ENCODE data around the gene RACGAP1.

Gene RACGAP1

DNA sequence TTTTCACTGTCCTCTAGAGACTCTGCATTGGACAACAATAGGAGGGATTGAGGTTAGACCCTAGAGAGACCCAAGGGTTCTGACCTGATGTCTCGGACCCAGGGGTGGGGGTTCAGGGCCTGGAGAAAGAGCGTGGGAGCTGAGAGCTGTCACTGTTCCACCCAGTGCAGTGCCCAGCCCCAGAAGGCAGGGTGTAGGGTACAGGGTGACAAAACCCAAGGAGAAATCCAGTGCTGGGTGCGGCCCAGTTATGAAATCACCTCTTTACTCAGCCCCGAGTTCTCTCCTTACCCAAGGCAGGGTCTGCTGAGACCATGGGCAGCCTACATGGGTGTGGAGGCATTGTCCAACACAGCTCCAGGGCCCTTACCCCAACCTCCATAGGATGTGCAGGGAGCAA, 72.1 kb downstream of the RACGAP1 start:
- DNase-seq = no peak

GRCh38 chr12:49952391-49953055, 72.8 kb downstream of the RACGAP1 start:
- no peak for DNase-seq

- DNase-seq = no peak
These were observed 73.7 kb downstream of the RACGAP1 start for GRCh38 chr12:49951411-49952240.

DNA sequence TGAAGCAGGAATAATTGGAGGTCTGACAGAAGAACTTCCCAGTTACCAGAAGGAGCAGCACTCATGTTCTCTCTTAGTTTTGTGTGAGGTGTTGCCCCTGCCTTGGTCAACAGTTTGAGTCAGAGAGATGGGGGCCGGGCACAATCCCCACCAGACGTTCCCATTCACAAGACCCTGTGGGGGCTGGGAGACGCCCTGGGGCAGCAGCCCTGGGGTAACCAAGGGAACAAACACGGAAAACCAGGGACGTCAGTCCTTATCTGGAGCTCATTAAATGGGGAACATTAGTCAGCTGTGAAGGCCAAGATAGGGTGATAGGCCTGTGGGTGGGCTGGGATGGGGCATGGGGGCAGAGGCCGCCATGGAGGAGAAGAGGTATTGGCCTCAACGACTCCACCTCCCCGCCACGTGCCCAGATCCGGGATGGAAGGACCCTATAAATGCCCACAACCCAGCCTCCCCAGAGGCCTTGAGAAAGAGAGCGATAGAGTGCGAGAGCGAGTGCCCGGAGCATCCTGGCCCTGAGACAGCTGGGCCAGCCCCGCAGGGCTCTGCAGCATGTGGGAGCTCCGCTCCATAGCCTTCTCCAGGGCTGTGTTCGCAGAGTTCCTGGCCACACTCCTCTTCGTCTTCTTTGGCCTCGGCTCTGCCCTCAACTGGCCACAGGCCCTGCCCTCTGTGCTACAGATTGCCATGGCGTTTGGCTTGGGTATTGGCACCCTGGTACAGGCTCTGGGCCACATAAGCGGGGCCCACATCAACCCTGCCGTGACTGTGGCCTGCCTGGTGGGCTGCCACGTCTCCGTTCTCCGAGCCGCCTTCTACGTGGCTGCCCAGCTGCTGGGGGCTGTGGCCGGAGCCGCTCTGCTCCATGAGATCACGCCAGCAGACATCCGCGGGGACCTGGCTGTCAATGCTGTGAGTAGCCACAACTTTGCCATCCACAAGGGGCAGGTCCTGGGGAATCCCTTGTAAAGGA, 74.7 kb downstream of the RACGAP1 start, which contains the start of gene AQP2:
TSS of gene AQP2 (plus strand) at position 465 of the 979 bp plus-strand sequence. CDS start at position 559, 94 bp downstream.
- DNase-seq = no peak

GRCh38 chr12:49949866-49950265, 75.4 kb downstream of the RACGAP1 start:
- no peak for DNase-seq

- no peak for DNase-seq
These were observed 76.1 kb downstream of the RACGAP1 start for GRCh38 chr12:49948866-49949845.

- DNase-seq = no peak
These were observed 77.6 kb downstream of the RACGAP1 start for GRCh38 chr12:49947593-49948226.

DNA sequence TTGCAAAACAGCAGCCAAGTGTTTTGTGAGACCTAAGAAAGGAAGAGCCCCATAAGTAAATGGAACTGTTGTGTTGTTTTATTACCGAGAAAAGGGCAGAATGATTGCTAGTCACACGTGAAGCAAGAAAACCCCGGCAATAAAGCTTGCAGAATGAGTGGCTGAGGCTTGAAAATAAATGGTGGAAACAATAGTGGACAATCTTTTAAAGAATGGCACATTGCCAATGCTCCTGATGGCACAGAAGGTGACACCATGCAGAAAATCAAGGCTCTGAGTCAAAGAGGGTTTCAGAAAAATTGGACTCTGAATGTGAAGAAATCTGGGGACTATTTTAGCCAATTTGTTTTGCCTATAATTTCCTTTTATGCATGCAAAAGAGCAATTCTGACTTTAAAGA, 78.8 kb downstream of the RACGAP1 start:
- DNase-seq = no peak

DNA sequence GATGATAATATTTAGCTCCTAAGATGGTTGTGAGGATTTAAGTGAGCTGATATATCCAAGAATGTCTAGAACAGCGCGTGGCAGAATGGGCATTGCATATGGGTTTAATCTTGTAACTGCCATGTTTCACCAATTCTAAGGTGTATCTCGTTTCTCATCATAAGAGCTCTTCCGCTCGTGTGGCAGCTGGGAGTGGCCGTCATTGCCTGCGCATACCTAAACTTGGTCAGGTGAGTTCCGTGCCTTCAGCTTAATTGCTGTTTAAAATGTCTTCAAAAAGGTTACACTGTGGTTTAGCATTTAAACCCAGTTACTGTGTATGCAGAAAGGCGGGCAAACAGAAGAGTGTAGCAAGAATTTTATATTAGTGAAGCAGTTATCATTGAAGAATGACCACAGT, 79.2 kb downstream of the RACGAP1 start:
- no peak for DNase-seq

DNA sequence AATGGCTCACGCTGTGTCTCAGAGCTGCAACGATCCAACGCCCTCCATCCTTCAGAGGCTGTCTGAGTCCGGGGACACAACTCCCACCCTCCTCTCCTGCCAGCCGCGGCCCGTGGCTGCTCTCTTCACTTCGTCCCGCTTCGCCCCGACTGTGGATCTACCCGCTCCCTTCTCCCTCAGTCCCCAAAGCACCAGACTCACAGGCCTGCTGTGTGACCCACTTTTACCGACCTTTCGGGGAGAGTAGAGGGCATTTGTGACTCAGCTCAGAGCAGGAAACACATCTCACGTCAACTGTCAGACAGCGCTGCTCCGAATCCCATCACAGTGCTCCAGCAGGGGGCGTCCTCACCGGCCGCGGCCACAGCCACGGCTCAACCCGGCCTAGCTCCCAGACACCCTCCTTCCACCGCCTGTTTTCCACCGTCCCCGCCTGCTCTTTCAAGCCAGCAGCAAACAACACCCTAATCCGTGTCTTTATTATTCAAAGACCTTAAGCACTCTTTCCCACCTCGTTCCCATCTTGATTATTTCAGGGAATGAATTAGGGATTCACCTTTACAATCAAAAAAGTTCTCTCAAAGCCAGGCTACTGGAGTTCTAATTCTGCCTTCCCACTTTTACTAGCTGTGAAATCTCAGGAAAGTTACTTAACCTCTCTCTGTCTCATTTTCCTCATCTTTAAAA, 79.8 kb downstream of the RACGAP1 start:
- DNase-seq = no peak

GRCh38 chr12:49944718-49945117, 80.6 kb downstream of the RACGAP1 start:
- no peak for DNase-seq

- DNase-seq = no peak
These were observed 81.2 kb downstream of the RACGAP1 start for GRCh38 chr12:49944046-49944445.

DNA sequence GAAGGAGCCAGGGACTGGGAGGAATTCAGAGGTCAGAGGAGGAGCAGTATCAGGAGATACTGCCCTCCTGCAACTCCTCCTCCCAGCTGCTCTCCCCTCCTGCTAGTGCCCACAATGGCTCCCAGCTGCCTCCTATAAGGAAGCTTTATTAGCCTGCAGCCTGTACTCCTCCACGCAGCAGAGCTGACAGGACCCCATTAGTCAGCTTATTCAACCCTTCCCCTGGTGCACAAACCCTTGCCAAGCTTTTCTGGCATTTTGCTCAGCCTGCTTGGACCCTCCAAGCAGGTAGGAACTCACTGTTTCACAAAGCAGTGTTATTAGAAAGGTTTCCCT, 81.7 kb downstream of the RACGAP1 start:
- DNase-seq = no peak

- no peak for DNase-seq
These were observed 82.2 kb downstream of the RACGAP1 start for GRCh38 chr12:49942921-49943624.

- no peak for DNase-seq
These were observed 82.8 kb downstream of the RACGAP1 start for GRCh38 chr12:49942512-49942893.

DNA sequence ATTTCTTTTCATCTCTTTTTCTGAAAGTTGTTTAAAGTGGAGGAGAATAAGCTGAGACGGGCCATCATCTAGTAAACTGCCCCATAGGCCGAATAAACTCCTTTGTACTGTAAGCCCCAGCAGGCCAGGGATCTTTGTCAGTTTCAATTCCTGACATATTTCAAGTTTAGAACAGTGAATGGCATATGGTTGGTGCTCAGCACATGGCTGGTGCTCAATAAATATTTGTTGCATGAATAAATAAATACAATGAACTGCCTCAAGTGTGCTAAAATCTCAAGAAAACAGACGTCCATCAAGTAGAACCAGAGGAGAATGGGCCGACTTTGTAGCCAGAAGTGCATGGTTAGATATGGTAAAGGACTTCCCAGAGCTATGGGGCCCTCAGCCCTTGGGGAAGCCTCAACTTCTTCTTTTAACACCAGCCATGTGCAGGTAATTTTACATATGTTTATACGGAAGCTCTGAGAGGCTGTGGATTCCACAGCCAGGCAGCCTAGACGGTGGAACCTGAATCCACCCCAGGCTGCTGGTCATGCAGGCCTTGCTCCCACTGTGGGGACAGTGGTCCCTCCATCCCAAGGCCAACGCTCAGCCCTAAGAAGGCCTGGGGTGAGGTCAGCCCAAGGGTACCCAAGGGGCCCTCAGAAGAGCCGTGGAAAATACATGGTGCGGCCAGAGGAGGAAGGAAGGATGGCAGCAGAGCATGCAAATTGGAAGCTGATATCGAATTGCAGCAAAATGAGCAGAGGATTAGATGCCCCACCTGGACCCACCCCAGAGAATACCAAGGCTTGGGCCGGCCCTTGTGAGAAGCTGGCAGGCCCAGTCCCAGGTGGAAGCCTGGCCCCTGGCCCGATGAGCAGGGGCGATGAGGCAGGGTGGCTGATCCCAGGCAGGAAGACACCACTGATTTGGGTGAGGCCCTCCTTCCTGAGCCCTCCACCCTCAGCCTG, 83.5 kb downstream of the RACGAP1 start:
- DNase-seq = no peak

DNA sequence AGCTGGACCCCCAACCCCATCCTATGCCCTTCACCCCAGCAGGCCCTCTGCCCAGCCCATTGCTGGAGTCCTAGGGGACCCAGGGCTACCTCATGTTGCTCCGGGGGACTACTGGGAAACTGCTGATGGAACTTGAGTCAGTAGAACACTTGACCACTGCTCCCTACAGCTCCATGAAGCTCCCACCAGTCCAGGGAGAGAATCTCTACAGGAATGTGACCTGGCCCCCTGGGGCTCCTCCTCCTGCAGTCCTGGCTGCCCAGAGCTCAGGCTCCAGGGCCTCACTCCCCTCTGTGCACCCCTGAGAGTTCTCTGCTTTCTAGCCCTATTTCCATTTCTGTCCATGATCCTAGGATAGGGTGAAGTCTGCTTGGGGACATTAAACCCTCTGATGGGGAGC, 85.6 kb downstream of the RACGAP1 start:
- DNase-seq = no peak

- no peak for DNase-seq
These were observed 86.0 kb downstream of the RACGAP1 start for GRCh38 chr12:49939307-49939706.
